Endodermal cell (in vitro differentiated cells): ENCODE measurements around the gene FMNL2. TPM values are rescaled to one million over a fixed set of nuclear protein-coding genes. Genes with fewer than 3 reads are reported as not detected.

ENCODE experiments used
- DNase-seq: peaks from one replicate; pipeline ENCODE4 v3.0.0-alpha.2; 2017
- H3K27ac ChIP-seq: 2 replicates; pipeline ENCODE4 v1.5.1; 2013; ENCODE audit warnings: mild to moderate bottlenecking, low read depth, low read length, moderate library complexity
- H3K27me3 ChIP-seq: 2 replicates; pipeline ENCODE4 v1.6.1; 2013; ENCODE audit warnings: mild to moderate bottlenecking, low read length, moderate library complexity; ENCODE audit not compliant: insufficient read depth, control insufficient read depth, poor library complexity, severe bottlenecking
- H3K36me3 ChIP-seq: 2 replicates; pipeline ENCODE4 v1.7.0; 2013; ENCODE audit warnings: mild to moderate bottlenecking, low read length, moderate library complexity; ENCODE audit not compliant: control insufficient read depth, insufficient read depth
- H3K4me1 ChIP-seq: one replicate; pipeline ENCODE4 v1.7.0; 2013; ENCODE audit warnings: low read length; ENCODE audit not compliant: control insufficient read depth, insufficient read depth
- H3K4me3 ChIP-seq: 2 replicates; pipeline ENCODE4 v1.5.1; 2013; ENCODE audit warnings: mild to moderate bottlenecking, low read length, moderate library complexity
- H3K9ac ChIP-seq: 2 replicates; pipeline ENCODE4 v1.6.1; 2013; ENCODE audit warnings: mild to moderate bottlenecking, low read length, moderate library complexity; ENCODE audit not compliant: poor library complexity, severe bottlenecking; ENCODE audit errors: extremely low read depth
- H3K9me3 ChIP-seq: 2 replicates; pipeline ENCODE4 v1.6.1; 2013; ENCODE audit warnings: mild to moderate bottlenecking, low read length, moderate library complexity; ENCODE audit not compliant: control insufficient read depth
- H3K27ac Mint-ChIP-seq: 2 replicates; pipeline ENCODE4 v1.8.0; 2020; ENCODE audit warnings: mixed read lengths
- H3K27me3 Mint-ChIP-seq: 2 replicates; pipeline ENCODE4 v1.8.0; 2021; ENCODE audit warnings: mild to moderate bottlenecking, mixed read lengths; ENCODE audit not compliant: insufficient read depth
- H3K36me3 Mint-ChIP-seq: 2 replicates; pipeline ENCODE4 v1.8.0; 2020; ENCODE audit warnings: low read depth, mixed read lengths
- H3K4me1 Mint-ChIP-seq: 2 replicates; pipeline ENCODE4 v1.8.0; 2020; ENCODE audit warnings: mixed read lengths
- H3K4me3 Mint-ChIP-seq: 2 replicates; pipeline ENCODE4 v1.8.0; 2020; ENCODE audit warnings: mild to moderate bottlenecking, moderate library complexity, mixed read lengths
- H3K9me3 Mint-ChIP-seq: 2 replicates; pipeline ENCODE4 v1.8.0; 2020; ENCODE audit warnings: mild to moderate bottlenecking, mixed read lengths
- WGBS, 2 experiments: methylation state at CpG; one replicate each; pipeline versions ENCODE4 v1.1.5 to v1.1.7; 2013; ENCODE audit warnings: missing lambda C conversion rate in 2 of 2, mixed read lengths in 1 of 2; ENCODE audit not compliant: insufficient coverage in 1 of 2, insufficient read length in 1 of 2; 5-methylcytosine and 5-hydroxymethylcytosine counted together
- total RNA-seq, 2 donors: library from RNA; stranded (reverse); fragmentation: NEBNext Ultra II Directional in 1 of 2; extraction: Animal tissue kit (Norgen Biotek cat#: 25700) in 1 of 2; gene quantifications; 2 replicates in 1 of 2; 3 replicates in 1 of 2; pipeline ENCODE4 v1.2.1, GENCODE V29; 2021
- TF ChIP-seq, protein P1 (sequence below): fragments of 200-600 bp; sonication (generic); conservative IDR thresholded peaks from 2 replicates; pipeline ENCODE4 v1.5.0; 2021; ENCODE audit warnings: antibody characterized with exemption, mild to moderate bottlenecking

FMNL2 gene
- total RNA-seq, 2 donors from 2014 or later: 49.4 to 51.8 TPM

GRCh38 chr2:152336854-152337510 is 2.0 kb downstream of the FMNL2 start:
- peak overlapping the region; percentile 63 for H3K9ac ChIP-seq
- H3K36me3 Mint-ChIP-seq: no peaks in the 10 kb centered on the region
- H3K9me3 Mint-ChIP-seq: no peaks in the 10 kb centered on the region
- H3K4me3 Mint-ChIP-seq: peak overlapping the region; percentile 86
- peaks cover 15% of the 10 kb centered on the region for H3K27me3 Mint-ChIP-seq
- peaks cover 9% of the 10 kb centered on the region for H3K4me1 ChIP-seq
- 7 to 13% methylated on average over 8 to 12 of the region's 12 CpGs for WGBS, 2 experiments
- H3K27ac Mint-ChIP-seq: peak overlapping the region; percentile 81
- H3K27me3 ChIP-seq: peaks cover 9% of the 10 kb centered on the region
- no peaks in the 10 kb centered on the region for H3K36me3 ChIP-seq
- no peaks in the 10 kb centered on the region for H3K9me3 ChIP-seq
- DNase-seq: peak; percentile 78
- peak overlapping the region; percentile 94 for H3K4me3 ChIP-seq
- TF ChIP-seq, protein P1, sequence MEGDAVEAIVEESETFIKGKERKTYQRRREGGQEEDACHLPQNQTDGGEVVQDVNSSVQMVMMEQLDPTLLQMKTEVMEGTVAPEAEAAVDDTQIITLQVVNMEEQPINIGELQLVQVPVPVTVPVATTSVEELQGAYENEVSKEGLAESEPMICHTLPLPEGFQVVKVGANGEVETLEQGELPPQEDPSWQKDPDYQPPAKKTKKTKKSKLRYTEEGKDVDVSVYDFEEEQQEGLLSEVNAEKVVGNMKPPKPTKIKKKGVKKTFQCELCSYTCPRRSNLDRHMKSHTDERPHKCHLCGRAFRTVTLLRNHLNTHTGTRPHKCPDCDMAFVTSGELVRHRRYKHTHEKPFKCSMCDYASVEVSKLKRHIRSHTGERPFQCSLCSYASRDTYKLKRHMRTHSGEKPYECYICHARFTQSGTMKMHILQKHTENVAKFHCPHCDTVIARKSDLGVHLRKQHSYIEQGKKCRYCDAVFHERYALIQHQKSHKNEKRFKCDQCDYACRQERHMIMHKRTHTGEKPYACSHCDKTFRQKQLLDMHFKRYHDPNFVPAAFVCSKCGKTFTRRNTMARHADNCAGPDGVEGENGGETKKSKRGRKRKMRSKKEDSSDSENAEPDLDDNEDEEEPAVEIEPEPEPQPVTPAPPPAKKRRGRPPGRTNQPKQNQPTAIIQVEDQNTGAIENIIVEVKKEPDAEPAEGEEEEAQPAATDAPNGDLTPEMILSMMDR: no peak
- no peak overlapping the region for H3K27ac ChIP-seq
- peaks cover 30% of the 10 kb centered on the region for H3K4me1 Mint-ChIP-seq

- H3K36me3 Mint-ChIP-seq: no peaks in the 10 kb centered on the region
- H3K4me1 Mint-ChIP-seq: peaks cover 30% of the 10 kb centered on the region
- Histone ChIP-seq H3K4me3 (peak overlapping the region; percentile 94), H3K27ac (no peak overlapping the region), H3K9ac (no peak overlapping the region), H3K4me1 (peaks cover 9% of the 10 kb centered on the region), H3K9me3 (no peaks in the 10 kb centered on the region), H3K27me3 (peaks cover 9% of the 10 kb centered on the region), H3K36me3 (peaks cover under 1% of the 10 kb centered on the region)
- H3K9me3 Mint-ChIP-seq: no peaks in the 10 kb centered on the region
- WGBS, 2 experiments: 68 to 90% methylated on average over 1 to 2 of the region's 2 CpGs
- H3K27ac Mint-ChIP-seq: no peak overlapping the region
- peak overlapping the region; percentile 86 for H3K4me3 Mint-ChIP-seq
- H3K27me3 Mint-ChIP-seq: peaks cover 15% of the 10 kb centered on the region
- TF ChIP-seq, protein P1: no peak
- no peak for DNase-seq
These were observed 2.5 kb downstream of the FMNL2 start for GRCh38 chr2:152337511-152337903.

- WGBS, 2 experiments: 86 to 97% methylated on average over 1 to 2 of the region's 2 CpGs
- Mint-ChIP-seq H3K4me3 (no peak overlapping the region), H3K27me3 (no peaks in the 10 kb centered on the region), H3K9me3 (no peaks in the 10 kb centered on the region), H3K4me1 (peaks cover 34% of the 10 kb centered on the region), H3K27ac (no peak overlapping the region), H3K36me3 (peaks cover 12% of the 10 kb centered on the region)
- H3K36me3 ChIP-seq: peaks cover 18% of the 10 kb centered on the region
- DNase-seq: no peak
- H3K27ac ChIP-seq: no peak overlapping the region
- peaks cover 4% of the 10 kb centered on the region for H3K4me1 ChIP-seq
- H3K4me3 ChIP-seq: no peak overlapping the region
- H3K9me3 ChIP-seq: no peaks in the 10 kb centered on the region
- H3K9ac ChIP-seq: no peak overlapping the region
- no peaks in the 10 kb centered on the region for H3K27me3 ChIP-seq
- TF ChIP-seq, protein P1: no peak
These were observed 4.7 kb downstream of the FMNL2 start for GRCh38 chr2:152339556-152340286.
